GM19193 (cell line): ENCODE results near the gene PDXP.

Source experiments
- POLR2A ChIP-seq: IDR thresholded peaks from 4 replicates; pipeline ENCODE4 v1.6.1; 2011; ENCODE audit not compliant: insufficient read depth, insufficient read length; ENCODE audit errors: extremely low read depth

Gene PDXP, protein sequence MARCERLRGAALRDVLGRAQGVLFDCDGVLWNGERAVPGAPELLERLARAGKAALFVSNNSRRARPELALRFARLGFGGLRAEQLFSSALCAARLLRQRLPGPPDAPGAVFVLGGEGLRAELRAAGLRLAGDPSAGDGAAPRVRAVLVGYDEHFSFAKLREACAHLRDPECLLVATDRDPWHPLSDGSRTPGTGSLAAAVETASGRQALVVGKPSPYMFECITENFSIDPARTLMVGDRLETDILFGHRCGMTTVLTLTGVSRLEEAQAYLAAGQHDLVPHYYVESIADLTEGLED

DNA sequence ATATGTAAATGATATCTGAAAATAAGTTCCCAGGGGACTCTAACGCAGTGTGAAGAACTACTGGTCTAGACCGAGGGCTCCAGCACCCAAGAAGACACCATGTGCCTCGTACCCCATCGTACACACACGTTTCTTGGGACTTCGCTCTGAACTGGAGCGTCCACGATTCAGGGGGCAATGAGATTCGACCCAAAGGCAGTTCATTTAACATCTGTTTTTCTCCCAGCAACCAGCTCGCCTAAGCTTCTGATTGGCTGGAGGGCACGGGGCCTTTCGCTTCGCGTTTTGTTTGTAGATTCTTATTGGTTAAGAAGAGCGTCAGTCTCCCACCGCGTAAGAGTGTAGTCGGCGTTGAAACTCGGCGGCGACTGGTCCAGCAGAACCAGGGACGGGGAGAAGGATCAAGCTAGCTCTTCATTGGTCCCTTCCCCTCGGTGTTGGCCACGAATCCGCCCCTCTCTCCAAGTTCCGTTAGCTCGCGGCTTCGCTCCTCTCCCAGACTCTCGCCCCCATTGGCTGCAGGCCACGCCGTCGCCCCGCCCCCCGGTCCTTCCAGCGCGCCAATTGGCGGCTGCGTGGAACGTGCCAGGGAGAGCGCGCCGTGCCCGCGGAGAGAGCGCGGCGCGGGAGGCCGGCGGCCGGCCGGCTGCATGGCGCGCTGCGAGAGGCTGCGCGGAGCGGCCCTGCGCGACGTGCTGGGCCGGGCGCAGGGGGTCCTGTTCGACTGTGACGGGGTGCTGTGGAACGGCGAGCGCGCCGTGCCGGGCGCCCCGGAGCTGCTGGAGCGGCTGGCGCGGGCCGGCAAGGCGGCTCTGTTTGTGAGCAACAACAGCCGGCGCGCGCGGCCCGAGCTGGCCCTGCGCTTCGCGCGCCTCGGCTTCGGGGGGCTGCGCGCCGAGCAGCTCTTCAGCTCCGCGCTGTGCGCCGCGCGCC lies at the start of gene PDXP:
TSS of gene PDXP (plus strand) at position 591 of the 933 bp plus-strand sequence. CDS start at position 651, 60 bp downstream.
- TF ChIP-seq POLR2A = peak; percentile 80

DNA sequence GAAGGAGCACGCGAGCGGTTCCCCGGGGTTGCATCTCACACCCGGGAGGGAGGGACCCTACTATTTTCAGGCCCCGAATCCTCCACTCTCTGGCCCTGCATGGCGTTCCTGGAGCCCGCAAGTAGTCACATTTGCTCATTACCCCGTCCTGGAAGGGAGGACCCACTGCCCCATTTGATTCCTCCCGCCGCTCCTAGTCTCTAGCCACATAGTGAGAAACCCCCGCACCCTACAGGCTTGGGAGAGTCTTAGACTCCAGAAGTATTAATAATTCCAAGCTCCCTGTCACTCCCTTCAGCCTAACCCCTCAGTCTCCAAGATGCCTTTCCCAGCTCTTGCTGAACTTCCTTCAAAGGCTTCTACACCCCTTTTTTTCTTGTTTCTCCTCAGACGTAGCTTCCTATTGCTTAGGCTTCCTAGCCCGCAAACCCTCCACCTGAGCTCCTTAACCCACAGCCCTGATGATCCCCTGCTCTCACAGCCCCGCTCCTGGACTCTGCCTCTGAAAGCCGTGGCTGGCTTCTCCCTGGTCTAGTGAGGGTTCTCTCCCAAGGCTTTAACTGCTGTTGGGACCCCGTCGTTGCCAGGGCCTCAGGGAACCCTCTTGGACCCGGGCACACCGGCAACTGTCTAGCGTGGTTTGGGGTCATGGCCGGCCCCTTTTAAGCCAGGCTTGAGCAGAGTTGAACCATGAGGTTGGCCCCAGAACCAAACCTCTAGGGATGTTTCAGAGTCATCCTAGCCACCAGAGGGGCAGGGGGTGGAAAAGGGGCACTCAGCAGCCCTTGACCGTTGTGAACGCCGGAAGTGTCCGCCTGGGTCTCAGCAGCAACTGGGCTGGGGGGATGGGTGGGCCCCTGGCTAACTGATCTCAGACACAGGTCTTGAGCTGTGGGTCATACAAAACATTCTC lies 49.0 kb upstream of the PDXP start:
- no peak for TF ChIP-seq POLR2A

DNA sequence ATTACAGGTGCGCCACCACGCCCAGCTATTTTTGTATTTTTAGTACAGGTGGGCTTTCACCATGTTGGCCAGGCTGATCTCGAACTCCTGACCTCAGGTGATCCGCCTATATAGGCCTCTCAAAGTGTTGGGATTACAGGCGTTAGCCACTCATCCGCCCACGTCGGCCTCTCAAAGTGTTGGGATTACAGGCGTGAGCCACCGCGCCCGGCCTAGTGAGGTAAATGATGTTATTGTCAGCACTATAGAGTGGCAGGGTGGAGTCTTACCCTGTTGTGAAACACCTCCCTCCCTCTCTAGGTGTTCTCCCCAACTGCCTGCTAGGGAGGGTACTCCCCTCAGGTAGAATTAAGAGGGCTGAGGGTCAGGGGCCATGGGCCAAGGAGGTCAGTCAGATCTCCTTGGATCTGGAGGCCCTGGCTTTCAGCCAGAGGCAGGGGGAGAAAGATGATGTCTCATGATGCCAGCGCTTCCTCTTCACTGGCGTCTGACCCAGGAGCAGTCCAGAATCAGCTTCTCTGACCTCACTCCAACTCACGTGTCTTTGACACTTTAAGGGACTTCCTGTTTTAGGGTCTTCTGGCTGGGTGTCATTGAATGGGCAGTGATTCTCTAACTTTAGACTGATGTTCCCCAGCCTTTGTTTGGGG lies 47.9 kb upstream of the PDXP start:
- TF ChIP-seq POLR2A = no peak

DNA sequence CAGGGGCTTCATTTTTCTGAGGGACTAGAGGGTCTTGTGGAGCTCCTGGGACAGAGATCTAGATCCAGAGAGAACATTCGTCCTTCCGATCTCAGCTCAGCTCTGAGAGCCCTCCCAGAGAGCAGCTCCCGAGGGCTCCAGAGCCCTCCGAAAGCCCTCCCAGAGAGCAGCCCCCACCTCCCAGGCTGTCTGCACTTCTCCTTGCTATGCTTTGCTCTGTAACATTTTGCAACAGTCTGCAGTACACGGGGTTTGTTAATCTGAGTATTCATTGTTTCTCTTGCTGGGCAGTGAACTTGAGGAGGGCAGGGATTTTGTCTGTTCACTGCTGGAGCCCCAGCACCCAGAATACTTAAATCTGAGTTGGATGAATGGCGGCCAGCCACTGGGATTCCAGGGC lies 47.3 kb upstream of the PDXP start:
- TF ChIP-seq POLR2A = no peak

DNA sequence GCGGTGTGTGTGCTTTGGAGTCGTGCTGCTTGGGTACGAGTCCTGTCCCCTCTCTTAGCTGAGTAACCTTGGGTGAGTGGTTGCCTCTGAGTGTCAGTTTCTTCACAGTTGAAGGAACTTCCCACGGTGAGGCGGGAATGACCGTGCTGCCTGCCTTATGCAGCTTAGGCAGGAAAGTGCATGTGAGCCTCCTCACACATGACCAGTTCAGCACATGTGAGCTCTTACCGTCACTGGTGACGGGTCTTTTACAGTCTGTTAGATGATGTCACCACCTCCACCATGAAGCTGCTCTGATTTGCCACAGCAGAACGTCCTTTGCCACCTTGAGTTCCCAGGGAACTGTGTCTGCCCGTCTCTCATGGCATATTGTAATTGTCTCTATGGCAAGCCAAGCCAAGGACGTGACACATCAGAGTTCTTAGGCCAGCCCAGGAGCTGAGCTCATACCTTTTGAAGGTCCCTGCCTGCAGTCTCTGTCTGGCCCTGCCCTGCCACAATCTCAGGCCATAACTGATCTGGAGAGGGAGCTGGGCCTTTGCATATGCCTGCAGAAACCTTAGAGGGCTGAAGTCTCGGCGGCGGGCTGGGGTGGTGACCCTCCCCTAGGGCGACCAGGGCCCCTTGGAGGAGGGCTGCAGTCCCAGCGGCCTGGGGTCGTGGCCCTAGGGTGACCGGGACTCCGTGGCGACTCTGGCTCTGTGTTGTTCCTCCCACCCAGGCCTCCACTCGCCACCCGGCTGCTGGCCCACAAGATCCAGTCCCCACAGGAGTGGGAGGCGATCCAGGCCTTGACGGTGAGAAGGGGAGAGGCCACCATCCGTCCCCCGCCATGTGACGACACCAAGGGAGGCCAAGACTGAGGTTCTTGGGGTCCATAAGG lies 42.1 kb upstream of the PDXP start:
- no peak for TF ChIP-seq POLR2A

DNA sequence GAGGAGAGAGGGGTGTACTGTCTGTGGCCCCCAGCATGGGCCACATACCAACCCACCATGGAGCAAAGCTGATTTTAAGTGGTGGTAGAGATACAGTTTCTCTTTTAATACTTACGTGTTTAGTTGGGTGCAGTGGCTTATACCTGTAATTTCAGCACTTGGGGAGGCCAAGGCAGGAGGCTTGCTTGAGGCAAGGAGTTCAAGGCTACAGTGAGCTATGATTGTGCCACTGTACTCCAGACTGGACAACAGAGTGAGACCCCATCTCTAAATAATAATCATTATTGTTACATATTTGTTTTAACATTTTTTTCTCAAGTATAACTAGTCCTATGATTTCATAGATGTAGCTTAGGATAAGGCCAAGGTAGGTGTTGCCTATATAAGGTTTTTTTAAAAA lies 41.1 kb upstream of the PDXP start:
- TF ChIP-seq POLR2A = no peak

DNA sequence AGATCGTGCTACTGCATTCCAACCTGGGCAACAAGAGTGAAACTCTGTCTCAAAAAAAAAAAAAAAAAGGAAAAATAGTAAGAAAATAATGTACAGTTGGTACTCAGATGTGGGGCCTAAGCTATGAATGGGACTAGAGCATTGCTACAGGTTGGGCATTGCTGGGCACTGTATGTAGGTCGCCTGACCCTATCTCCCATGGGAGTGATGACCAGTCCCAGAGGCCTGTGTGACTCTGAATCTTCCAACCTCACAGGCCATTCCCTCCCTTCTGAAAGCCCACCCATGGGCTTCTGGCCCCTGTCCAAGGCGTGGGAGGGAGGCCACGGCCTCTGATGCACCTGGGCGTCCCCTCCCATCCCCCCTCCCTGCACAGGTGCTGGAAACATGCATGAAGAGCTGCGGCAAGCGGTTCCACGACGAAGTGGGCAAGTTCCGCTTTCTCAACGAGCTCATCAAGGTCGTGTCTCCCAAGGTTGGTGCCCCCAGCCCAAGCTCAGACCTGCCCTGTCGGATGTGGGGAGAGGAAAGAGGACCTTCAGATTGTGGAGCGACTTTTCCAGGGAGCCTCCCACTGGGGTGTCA lies 40.4 kb upstream of the PDXP start:
- TF ChIP-seq POLR2A = no peak

DNA sequence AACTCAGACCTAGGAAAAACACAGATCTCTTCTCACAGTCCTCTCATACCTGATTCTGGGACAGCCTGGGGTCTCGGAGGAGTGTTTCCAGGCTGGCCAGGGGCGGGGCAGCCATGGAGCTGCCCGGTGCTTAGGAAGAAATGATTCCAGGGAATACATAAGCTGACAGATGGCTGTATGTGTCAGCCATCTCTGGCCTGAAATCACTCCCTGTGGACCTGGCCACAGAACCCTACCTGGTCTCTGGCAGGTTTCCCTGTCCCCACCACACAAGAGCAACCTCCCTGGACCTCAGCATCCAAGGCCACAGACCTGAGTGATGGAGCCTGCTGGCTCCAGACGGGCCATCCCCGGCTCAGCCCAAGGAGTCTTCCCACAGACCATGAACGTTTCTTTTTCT lies 39.8 kb upstream of the PDXP start:
- TF ChIP-seq POLR2A = no peak

DNA sequence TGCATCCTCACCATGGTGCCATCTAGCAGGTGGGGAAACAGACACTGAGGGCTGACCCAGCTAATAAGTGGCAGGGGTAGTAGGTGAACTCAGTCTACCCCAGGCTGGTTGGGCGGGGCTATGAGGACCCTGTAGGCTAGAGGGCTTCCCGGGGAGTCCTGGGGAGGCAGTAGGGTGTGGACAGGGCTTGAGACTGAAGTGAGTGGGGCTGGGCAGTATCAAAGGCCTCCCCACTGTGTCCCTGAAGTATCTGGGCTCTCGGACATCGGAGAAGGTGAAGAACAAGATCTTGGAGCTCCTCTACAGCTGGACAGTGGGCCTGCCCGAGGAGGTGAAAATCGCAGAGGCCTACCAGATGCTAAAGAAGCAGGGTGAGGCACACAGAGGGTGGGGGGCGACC lies 38.5 kb upstream of the PDXP start:
- TF ChIP-seq POLR2A = no peak

DNA sequence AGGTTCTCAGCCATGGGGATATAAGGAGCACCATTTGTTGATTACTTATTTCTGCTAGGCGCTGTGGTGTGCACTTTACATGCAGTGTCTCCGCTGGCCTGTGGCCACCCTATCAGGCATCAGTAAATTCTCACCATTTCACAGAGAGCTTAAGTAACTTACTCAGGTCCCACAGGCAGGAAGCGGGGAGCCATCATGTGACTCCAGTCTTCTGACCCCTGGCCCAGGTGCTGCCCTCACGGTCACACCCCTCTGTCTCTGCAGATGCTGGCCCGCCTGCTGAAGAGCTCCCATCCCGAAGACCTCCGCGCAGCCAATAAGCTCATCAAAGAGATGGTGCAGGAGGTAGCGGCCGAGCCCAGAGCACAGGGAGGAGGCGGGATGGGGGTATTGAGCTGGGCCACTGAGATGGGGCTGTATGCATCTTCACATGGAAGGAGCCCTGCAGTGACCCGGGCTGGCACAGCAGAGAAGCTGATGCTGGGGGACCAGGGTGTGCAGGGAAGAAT lies 37.1 kb upstream of the PDXP start:
- no peak for TF ChIP-seq POLR2A

DNA sequence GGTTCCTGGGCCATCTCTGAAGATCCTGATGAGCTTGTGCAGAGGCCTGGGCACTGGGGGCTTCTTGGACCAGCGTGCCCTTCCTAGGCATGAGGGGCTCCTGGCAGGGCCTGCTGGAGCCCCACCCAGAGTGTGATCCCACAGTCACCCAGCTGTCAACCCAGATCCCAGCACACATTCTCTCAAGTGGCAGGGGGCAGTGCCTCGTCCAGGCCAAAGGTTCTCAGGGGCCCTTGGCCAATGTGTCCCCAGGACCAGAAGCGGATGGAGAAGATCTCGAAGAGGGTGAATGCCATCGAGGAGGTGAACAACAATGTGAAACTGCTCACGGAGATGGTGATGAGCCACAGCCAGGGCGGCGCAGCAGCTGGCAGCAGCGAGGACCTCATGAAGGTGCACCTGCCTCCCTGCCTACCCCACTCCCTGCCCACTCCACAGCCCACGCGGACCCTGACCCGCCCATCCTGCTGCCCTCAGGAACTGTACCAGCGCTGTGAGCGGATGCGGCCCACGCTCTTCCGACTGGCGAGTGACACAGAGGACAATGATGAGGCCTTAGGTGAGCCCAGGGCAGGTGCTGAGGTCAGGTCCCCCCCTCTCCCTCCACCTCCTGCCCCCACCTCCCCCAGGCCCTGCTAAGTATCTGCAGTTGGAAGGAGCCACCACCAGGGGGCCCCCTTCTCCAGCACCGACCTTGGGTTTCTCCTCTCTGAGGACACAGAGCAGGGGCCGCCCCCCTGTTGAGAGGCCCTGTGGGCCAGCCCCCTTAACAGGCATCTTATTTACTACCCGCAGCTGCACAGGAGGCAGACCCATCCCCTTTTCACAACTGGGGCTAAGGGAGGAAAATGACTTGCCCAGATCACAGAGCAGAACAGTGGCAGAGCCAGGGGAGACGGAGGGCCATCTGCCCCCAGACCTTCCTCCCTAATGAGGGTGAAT lies 35.2 kb upstream of the PDXP start:
- TF ChIP-seq POLR2A = no peak

DNA sequence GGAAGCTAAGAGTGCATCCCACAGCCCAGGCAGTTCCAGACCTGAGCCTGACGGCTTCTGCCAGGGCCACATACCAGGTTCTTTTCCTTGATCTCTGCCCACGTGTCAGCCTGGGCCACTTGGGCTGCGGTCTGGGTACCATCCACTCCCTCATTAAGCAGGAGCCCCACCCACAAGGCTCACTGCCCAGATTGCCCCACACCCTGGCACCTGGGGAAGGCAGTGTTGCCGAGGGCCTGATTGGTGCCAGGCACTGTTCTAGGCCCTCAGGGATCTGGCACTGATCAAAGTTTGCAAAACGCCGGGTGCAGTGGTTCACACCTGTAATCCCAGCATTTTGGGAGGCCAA lies 34.5 kb upstream of the PDXP start:
- TF ChIP-seq POLR2A = no peak
